ENCODE data around the gene OPRL1.
A peak's percentile ranks its signal among the peaks of the same experiment; 100 is the strongest.

The OPRL1 gene

GRCh38 chr20:64058536-64058935 is 21.3 kb upstream of the OPRL1 start:
- H3K27me3 Mint-ChIP-seq, result no peaks in the 10 kb centered on the region
- peak overlapping the region; percentile 45 for H3K4me3 Mint-ChIP-seq
- no peak overlapping the region for H3K27ac Mint-ChIP-seq
- no peaks in the 10 kb centered on the region for H3K36me3 Mint-ChIP-seq (ENCODE audit: low read depth)
- H3K4me1 Mint-ChIP-seq (ENCODE audit: low read depth), result peaks cover 23% of the 10 kb centered on the region
- H3K9me3 Mint-ChIP-seq, result no peaks in the 10 kb centered on the region

GRCh38 chr20:64062276-64062595 is 17.6 kb upstream of the OPRL1 start:
- H3K4me3 Mint-ChIP-seq, result peak overlapping the region; percentile 83
- no peaks in the 10 kb centered on the region for H3K9me3 Mint-ChIP-seq
- H3K36me3 Mint-ChIP-seq (ENCODE audit: low read depth), result no peaks in the 10 kb centered on the region
- no peak overlapping the region for H3K27ac Mint-ChIP-seq
- H3K27me3 Mint-ChIP-seq, result no peaks in the 10 kb centered on the region
- H3K4me1 Mint-ChIP-seq (ENCODE audit: low read depth), result peaks cover 58% of the 10 kb centered on the region

- H3K27ac Mint-ChIP-seq, result peak within 1 kb of the TSS; percentile 79
- H3K4me1 Mint-ChIP-seq (ENCODE audit: low read depth), result peaks cover 56% of the 10 kb centered on the region
- no peaks in the 10 kb centered on the region for H3K27me3 Mint-ChIP-seq
- no peaks in the 10 kb centered on the region for H3K9me3 Mint-ChIP-seq
- peak within 1 kb of the TSS; percentile 83 for H3K4me3 Mint-ChIP-seq
- no peaks in the 10 kb centered on the region for H3K36me3 Mint-ChIP-seq (ENCODE audit: low read depth)
These were observed 17.1 kb upstream of the OPRL1 start, which contains the start of gene TCEA2 for GRCh38 chr20:64062596-64063388. TSS of gene TCEA2 (plus strand) at chr20:64063198. CDS start at chr20:64063313, 115 bp downstream.

GRCh38 chr20:64063389-64064144 is 16.3 kb upstream of the OPRL1 start:
- Mint-ChIP-seq H3K4me1 (ENCODE audit: low read depth) (peaks cover 52% of the 10 kb centered on the region), H3K27me3 (no peaks in the 10 kb centered on the region), H3K27ac (peak overlapping the region; percentile 79), H3K4me3 (peak overlapping the region; percentile 83), H3K9me3 (no peaks in the 10 kb centered on the region), H3K36me3 (ENCODE audit: low read depth) (no peaks in the 10 kb centered on the region)

GRCh38 chr20:64064145-64064698 is 15.7 kb upstream of the OPRL1 start:
- Mint-ChIP-seq H3K4me1 (ENCODE audit: low read depth) (peaks cover 51% of the 10 kb centered on the region), H3K27me3 (no peaks in the 10 kb centered on the region), H3K27ac (no peak overlapping the region), H3K9me3 (no peaks in the 10 kb centered on the region), H3K36me3 (ENCODE audit: low read depth) (no peaks in the 10 kb centered on the region), H3K4me3 (peak overlapping the region; percentile 83)

- H3K4me1 Mint-ChIP-seq (ENCODE audit: low read depth), result peaks cover 51% of the 10 kb centered on the region
- H3K27ac Mint-ChIP-seq, result peak overlapping the region; percentile 54
- H3K27me3 Mint-ChIP-seq, result no peaks in the 10 kb centered on the region
- peak overlapping the region; percentile 25 for H3K4me3 Mint-ChIP-seq
- no peaks in the 10 kb centered on the region for H3K9me3 Mint-ChIP-seq
- H3K36me3 Mint-ChIP-seq (ENCODE audit: low read depth), result no peaks in the 10 kb centered on the region
These were observed 14.6 kb upstream of the OPRL1 start for GRCh38 chr20:64065062-64065973.

GRCh38 chr20:64065974-64066343 is 13.9 kb upstream of the OPRL1 start:
- Mint-ChIP-seq H3K36me3 (ENCODE audit: low read depth) (no peaks in the 10 kb centered on the region), H3K9me3 (no peaks in the 10 kb centered on the region), H3K27ac (peak overlapping the region; percentile 29), H3K4me1 (ENCODE audit: low read depth) (peaks cover 51% of the 10 kb centered on the region), H3K4me3 (peak overlapping the region; percentile 14), H3K27me3 (no peaks in the 10 kb centered on the region)

- Mint-ChIP-seq H3K27me3 (no peaks in the 10 kb centered on the region), H3K9me3 (no peaks in the 10 kb centered on the region), H3K4me3 (no peak overlapping the region), H3K27ac (no peak overlapping the region), H3K4me1 (ENCODE audit: low read depth) (peaks cover 47% of the 10 kb centered on the region), H3K36me3 (ENCODE audit: low read depth) (no peaks in the 10 kb centered on the region)
These were observed 12.8 kb upstream of the OPRL1 start for GRCh38 chr20:64067005-64067632.

- Mint-ChIP-seq H3K27ac (no peak overlapping the region), H3K9me3 (no peaks in the 10 kb centered on the region), H3K27me3 (no peaks in the 10 kb centered on the region), H3K4me3 (no peak overlapping the region), H3K4me1 (ENCODE audit: low read depth) (peaks cover 45% of the 10 kb centered on the region), H3K36me3 (ENCODE audit: low read depth) (no peaks in the 10 kb centered on the region)
These were observed 12.1 kb upstream of the OPRL1 start for GRCh38 chr20:64067733-64068307.

- H3K4me3 Mint-ChIP-seq, result no peak overlapping the region
- H3K9me3 Mint-ChIP-seq, result no peaks in the 10 kb centered on the region
- H3K27me3 Mint-ChIP-seq, result no peaks in the 10 kb centered on the region
- no peaks in the 10 kb centered on the region for H3K36me3 Mint-ChIP-seq (ENCODE audit: low read depth)
- H3K4me1 Mint-ChIP-seq (ENCODE audit: low read depth), result peaks cover 45% of the 10 kb centered on the region
- H3K27ac Mint-ChIP-seq, result no peak overlapping the region
These were observed 11.3 kb upstream of the OPRL1 start for GRCh38 chr20:64068386-64069208.

- no peak overlapping the region for H3K4me3 Mint-ChIP-seq
- H3K4me1 Mint-ChIP-seq (ENCODE audit: low read depth), result peaks cover 38% of the 10 kb centered on the region
- no peaks in the 10 kb centered on the region for H3K27me3 Mint-ChIP-seq
- H3K27ac Mint-ChIP-seq, result no peak overlapping the region
- no peaks in the 10 kb centered on the region for H3K36me3 Mint-ChIP-seq (ENCODE audit: low read depth)
- no peaks in the 10 kb centered on the region for H3K9me3 Mint-ChIP-seq
These were observed 10.7 kb upstream of the OPRL1 start for GRCh38 chr20:64069209-64069613.

- Mint-ChIP-seq H3K27ac (no peak overlapping the region), H3K4me1 (ENCODE audit: low read depth) (peaks cover 33% of the 10 kb centered on the region), H3K9me3 (no peaks in the 10 kb centered on the region), H3K4me3 (no peak overlapping the region), H3K27me3 (no peaks in the 10 kb centered on the region), H3K36me3 (ENCODE audit: low read depth) (no peaks in the 10 kb centered on the region)
These were observed 10.2 kb upstream of the OPRL1 start for GRCh38 chr20:64069614-64070243.

All from stimulated activated naive CD8-positive, alpha-beta T cell treated with anti-CD3 and anti-CD28 coated beads, Interleukin-15, Interleukin-2, amounts not matched to agents 100 ng/mL and 50 ng/mL, for 24 hours (primary cell).